HG03469 (cell line): ENCODE data around the gene HNRNPA2B1.
"Not testable (repeated sequence)": the region's sequence is repeated elsewhere in the genome, so short reads cannot be mapped to it uniquely, and the experiment has no call there.

Experiments
- ATAC-seq: cut with Tn5 transposase; IDR thresholded peaks from one replicate; pipeline ENCODE4 v1.9.1; 2021; ENCODE audit warnings: mild to moderate bottlenecking, moderate library complexity, moderate number of reproducible peaks; ENCODE audit not compliant: unreplicated experiment

Gene HNRNPA2B1

DNA sequence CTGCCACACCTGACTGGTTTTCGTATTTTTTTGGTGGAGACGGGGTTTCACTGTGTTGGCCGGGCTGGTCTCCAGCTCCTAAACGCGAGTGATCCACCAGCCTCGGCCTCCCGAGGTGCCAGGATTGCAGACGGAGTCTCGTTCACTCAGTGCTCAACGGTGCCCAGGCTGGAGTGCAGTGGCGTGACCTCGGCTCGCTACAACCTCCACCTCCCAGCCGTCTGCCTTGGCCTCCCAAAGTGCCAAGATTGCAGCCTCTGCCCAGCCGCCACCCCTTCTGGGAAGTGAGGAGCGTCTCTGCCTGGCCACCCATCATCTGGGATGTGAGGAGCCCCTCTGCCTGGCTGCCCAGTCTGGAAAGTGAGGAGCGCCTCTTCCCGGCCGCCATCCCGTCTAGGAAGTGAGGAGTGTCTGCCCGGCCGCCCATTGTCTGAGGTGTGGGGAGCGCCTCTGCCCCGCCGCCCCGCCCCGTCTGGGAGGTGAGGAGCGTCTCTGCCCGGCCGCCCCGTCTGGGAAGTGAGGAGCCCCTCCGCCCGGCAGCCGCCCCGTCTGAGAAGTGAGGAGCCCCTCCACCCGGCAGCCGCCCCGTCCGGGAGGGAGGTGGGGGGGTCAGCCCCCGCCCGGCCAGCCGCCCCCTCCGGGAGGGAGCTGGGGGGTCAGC, 52.8 kb downstream of the HNRNPA2B1 start:
- not testable (repeated sequence) for ATAC-seq

DNA sequence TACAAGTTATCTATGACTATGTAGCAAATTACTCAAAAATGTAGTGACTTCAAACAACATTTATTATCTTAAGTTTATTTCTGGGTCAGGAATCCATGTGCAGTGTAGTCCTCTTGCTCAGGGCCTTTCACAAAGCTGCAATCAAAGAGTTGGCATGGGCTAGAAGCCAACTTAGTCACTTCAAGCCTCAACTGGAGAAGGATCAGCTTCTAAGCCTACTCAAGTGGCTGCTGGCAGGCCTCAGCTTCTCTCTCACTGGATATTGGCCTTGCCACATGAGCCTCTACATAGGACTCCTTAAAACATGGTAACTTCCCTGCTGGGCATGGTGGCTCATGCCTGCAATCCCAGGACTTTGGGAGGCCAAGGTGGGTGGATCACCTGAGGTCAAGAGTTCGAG, 53.5 kb downstream of the HNRNPA2B1 start:
- no peak for ATAC-seq

DNA sequence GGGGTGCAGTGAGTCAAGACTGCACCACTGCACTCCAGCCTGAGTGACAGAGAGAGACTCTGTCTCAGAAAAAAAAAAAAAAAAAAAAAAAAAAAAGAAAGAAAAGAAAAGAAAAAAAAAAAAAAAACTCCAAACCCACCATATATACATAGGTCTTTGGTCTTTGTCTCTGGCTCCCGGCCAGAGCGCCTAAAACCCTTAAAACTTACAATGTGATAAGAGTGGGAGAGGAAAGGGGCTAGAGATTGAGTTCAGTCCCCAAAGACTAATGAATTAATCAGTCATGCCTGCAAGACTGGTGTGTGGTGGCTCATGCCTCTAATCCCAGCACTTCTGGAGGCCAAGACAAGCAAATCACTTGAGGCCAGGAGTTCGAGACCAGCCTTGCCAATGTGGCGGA, 55.3 kb downstream of the HNRNPA2B1 start:
- no peak for ATAC-seq

DNA sequence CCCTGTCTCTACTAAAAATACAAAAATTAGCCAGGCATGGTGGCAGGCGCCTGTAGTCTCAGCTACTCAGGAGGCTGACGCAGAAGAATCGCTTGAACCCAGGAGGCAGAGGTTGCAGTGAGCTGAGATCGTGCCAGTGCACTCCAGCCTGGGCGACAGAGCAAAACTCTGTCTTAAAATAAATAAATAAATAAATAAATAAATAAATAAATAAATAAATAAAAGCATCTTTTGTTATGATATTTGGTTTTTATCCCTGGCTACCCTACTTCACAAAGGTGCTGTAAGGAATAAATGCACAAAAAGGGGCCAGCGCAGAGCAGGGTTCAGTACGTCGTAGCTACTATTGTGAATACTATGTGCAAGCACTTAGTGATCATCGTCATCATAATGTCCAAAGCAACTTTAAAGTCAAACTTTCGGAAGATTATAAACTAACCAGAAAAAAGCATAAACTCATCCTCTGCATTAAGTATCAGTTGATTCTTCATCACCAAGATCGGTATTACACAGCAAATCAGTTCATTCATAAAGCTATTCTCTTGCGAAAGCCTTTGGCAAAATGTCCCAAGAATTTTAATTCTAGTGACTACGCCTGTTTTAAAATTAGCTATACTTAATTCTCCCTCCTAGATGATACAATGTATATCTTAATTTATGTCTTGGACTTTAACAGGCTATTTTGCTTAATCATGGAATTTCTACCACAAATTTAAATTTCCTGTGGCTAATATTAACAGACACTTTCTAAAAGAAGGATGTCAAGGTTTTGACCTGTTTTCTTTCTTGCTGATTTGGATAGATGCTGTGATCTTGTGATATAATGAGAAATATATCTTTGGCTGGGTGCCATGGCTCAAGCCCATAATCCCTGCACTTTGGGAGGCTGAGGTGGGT, 56.1 kb downstream of the HNRNPA2B1 start:
- ATAC-seq, result no peak

DNA sequence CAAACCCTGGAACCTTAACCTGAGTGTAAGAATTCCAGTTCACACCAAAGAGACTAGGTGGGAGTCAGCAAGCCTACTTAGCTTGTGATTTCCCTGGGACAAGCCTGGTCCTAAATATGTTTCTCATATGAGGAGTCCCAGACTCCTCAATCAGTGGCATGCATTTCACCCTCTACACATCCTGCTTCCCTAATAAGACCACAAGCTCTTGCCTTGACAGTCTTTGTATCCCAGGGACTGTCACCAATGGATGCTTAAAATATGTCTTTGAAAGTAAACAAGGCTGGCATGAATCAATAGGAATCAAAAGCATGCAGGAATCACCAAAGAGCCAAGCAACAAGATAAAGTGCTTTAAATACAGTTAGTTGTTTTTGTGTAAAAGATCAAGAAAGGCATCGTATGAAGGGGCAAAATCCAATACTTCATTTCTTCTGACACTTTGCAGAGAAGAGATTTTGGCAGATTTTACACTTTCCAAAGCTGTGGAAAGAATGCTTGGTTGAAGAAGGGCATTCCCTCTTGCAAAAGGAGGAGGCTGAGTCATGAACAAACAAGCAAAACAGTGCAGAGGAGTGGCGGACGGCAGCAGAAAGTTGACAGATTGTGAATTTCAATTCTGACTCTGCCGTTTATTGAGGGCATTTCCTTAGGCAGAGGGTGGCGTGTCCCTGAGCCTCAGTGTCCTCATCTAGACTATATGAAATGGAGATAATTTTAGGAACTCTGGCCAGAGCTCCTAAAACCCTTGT, 57.1 kb downstream of the HNRNPA2B1 start:
- ATAC-seq, result no peak

DNA sequence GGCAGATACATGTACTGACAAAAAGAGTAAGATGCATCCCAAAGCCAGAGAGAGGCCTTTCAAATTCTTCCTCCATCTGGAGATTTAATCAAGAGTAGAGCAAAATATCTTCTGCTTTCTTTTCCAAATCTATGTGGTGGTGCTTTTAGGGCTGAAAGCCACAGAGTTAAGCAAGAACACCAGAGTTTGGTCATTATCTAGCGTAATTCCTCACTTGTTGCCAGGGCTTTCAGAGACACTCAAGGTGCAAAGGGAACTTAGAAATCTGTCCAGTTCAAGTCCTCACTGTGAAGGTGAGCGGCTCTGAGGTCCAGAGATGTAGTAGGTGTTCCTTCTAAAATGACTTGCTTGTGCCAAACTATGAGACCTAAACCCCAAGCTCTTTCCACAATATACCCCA, 59.5 kb downstream of the HNRNPA2B1 start:
- no peak for ATAC-seq

DNA sequence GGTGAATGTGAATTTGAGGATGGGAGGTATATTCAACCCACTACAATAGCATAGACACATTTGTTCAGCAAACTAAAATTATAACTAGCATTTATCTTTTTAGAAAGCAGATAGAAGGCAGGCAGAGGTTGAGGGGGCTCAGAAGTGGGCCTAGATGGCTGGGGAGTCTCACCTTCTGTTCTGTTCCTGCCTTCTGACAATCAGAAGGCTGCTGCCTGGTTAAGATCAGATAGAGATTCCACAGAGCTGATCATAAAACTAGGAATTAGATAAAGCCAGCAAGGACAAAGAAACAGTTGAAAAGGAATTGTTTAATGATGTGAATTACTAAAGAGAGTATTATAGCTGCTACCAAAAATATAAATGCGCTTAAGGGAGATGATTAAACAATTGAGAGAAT, 60.2 kb downstream of the HNRNPA2B1 start:
- no peak for ATAC-seq
